VCaP (cell line): ENCODE results near the gene PTPRN2.

ENCODE experiments used
- H3K27ac ChIP-seq: fragments of 450-650 bp; 2 replicates; pipeline ENCODE4 v1.5.1; 2017
- TF ChIP-seq, protein P1 (sequence below): fragments of 450-650 bp; conservative IDR thresholded peaks from 2 replicates; pipeline ENCODE4 v1.5.1; 2017; ENCODE audit warnings: mild to moderate bottlenecking, moderate library complexity

Gene PTPRN2

DNA sequence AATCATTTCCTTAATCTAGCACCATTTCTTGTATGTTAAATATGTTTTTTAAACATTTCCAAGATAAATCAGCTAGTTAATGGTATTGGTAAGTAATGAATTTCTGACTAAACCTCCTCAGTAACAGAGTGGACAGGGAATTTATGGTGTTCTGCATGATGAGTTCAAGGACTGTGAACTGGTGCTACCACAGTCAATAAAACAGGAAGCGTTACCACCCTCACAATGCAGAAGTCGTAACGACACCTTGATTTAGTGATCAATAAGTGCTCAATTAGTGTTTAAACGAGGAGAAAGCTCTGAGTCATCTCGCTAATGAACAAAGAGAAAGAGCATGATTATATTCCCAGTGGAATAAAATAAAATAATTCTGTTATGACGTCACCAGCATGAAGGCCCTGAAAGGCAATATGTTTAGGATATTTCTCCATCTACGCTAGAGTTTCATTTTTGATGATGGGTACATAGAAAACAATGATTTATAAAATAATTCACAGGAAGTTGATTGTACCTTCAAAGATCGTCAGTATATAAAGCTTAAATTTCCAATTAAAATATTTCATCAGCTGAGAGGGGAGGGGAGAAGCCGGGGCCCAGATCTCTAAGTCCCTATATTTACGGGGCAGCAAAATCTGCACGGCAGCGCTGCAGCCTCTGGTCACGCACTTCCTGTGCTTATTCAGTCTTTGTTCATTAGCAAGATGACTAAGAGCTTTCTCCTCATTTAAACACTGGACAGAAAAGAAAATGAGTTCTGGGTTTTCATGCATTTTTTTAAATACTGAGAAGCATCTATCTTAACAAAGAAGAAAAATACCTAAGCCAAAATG is 400.5 kb downstream of the PTPRN2 start:
- TF ChIP-seq, protein P1, sequence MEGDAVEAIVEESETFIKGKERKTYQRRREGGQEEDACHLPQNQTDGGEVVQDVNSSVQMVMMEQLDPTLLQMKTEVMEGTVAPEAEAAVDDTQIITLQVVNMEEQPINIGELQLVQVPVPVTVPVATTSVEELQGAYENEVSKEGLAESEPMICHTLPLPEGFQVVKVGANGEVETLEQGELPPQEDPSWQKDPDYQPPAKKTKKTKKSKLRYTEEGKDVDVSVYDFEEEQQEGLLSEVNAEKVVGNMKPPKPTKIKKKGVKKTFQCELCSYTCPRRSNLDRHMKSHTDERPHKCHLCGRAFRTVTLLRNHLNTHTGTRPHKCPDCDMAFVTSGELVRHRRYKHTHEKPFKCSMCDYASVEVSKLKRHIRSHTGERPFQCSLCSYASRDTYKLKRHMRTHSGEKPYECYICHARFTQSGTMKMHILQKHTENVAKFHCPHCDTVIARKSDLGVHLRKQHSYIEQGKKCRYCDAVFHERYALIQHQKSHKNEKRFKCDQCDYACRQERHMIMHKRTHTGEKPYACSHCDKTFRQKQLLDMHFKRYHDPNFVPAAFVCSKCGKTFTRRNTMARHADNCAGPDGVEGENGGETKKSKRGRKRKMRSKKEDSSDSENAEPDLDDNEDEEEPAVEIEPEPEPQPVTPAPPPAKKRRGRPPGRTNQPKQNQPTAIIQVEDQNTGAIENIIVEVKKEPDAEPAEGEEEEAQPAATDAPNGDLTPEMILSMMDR: no peak
- no peak overlapping the region for H3K27ac ChIP-seq

DNA sequence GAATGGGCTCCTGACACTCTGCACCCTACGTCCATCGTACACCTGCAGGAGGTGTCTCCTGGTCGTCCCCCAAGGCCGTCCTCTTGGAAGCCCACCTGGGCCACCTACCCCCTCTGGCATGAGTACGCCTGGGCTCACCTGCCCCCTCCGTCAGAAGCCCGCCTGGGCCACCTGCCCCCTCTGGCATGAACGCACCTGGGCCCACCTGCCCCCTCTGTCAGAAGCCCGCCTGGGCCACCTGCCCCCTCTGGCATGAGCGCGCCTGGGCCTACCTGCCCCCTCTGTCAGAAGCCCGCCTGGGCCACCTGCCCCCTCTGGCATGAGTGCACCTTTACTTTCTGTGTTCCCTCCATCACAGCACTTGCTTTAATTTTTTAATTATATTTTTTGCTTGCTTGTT is 401.2 kb downstream of the PTPRN2 start:
- TF ChIP-seq, protein P1: no peak
- H3K27ac ChIP-seq: no peak overlapping the region

DNA sequence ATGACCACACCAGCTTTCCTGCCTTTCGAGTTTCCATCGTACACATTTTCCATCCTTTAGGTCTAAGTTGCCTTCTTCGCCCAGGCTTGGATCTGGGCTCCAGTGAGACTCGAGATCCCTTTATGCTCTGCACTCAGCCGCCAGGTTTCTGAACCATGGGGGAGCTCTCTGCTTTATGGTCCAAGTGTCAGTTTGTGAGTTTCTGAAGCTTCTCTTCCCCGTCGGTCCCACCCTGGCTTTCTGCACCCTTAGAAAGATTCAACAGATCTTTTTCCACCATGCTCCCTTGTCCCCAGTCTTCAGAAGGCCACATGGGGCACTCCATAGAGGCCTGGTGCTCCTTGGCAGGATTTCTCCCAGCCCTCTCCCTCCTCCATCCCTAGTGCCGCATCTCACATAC is 402.0 kb downstream of the PTPRN2 start:
- TF ChIP-seq, protein P1: no peak
- H3K27ac ChIP-seq: no peak overlapping the region

DNA sequence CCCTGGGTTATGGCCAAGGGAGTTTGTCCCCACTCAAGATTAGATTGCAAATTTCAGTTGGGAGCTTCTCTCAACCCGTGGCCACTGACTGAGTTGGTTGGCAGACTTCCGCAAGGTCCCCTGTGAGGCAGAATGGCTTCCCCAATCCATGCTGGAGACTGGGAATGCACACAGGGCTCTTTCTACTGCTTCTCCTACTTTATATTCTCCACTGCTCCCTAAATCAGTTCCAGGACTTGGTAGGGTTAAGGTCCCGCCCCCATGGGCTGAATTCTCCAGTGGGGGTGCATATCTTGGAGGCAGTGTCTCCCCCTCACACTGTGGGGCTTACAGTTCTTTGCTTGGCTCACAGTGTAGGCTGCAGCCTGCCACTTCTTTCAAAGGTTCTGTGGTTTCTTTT is 404.2 kb downstream of the PTPRN2 start:
- TF ChIP-seq, protein P1: no peak
- no peak overlapping the region for H3K27ac ChIP-seq

DNA sequence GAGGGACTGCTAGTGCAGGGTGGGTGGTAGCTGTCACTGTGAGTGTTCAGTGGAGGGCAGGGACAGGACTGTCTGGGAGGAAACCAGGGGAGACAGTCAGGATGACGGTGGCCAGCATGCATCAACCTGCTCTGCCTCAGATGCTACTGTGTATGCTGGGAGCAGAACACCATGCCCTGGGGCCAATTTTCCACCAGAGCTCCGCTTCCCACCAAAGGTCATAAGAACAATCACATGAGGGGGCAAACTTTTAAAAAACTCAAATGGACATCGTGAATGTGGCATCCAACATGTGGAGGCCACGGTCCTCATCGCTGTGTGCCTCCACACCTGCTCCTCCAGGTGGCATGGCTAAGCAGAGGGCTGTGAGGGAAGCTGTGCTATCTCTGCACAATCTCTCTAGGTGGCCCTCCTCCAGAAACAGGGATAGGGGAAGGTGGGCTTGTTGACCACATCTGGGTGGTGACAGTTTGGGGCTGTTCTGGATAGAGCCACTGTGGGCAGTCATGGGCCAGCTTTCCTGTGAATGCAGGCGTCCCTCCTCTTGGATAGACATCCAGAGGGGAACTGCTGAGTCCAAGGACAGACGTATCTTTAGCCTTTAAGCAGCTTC is 411.0 kb downstream of the PTPRN2 start:
- no peak overlapping the region for H3K27ac ChIP-seq
- TF ChIP-seq, protein P1: no peak

DNA sequence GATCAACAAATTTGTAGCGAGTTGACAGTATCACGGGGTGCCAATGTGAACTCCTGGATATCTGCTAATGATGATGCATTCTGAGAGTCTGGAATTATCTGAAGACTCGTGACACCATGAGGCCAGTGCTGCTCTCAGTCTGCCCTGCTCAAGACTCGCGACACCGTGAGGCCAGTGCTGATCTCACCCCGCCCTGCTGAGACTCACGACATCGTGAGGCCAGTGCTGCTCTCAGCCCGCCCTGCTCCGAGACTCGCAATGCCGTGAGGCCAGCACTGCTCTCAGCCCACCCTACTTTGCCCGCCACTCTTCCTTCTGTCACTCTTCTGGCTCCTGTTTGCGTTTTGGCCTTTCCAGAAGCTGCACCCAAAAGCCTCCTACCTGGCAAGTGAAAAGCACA is 411.8 kb downstream of the PTPRN2 start:
- H3K27ac ChIP-seq: no peak overlapping the region
- TF ChIP-seq, protein P1: no peak

DNA sequence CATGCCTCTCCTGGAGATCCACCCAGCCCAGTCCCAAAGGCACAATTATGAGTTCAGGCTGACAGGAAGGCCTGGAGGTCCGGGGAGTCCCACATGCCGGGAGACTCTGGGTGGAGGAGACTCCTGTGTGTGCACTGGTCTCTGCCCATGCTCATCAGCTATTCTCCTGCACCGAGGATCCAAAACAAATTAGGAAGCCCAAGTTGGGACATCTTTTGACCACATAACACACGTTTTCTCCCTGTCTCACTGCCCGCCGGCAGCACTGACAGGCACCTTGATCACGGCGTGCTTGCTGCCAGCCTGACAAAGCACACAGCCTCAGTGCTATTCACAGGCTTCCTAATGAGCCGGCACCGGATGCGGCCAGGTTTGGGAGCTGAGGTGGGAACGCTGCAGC is 412.7 kb downstream of the PTPRN2 start:
- TF ChIP-seq, protein P1: no peak
- no peak overlapping the region for H3K27ac ChIP-seq
